ENCODE measurements around the gene CCDC78.
"Not testable (repeated sequence)": the region's sequence is repeated elsewhere in the genome, so short reads cannot be mapped to it uniquely, and the experiment has no call there.

DNA sequence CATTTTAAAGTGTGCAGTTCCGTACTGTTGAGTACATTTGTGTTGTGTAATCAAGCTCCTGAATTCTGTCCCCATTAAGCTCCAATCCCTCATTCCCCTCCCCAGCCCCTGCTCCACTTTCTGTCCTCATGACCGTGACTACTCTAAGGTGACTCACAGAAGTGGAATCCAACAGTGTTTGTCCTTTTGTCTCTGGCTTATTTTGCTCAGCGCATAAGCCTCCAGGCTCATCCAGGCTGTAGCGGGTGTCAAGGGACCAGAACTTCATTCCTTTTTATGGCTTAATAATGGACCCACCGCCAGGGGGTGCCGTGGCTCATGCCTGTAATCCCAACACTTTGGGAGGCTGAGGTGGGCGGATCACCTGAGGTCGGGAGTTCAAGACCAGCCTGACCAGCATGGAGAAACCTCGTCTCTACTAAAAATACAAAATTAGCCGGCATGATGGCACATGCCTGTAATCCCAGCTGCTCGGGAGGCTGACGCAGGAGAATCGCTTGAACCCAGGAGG is 13.4 kb downstream of the CCDC78 start:
- TF ChIP-seq, protein P1, sequence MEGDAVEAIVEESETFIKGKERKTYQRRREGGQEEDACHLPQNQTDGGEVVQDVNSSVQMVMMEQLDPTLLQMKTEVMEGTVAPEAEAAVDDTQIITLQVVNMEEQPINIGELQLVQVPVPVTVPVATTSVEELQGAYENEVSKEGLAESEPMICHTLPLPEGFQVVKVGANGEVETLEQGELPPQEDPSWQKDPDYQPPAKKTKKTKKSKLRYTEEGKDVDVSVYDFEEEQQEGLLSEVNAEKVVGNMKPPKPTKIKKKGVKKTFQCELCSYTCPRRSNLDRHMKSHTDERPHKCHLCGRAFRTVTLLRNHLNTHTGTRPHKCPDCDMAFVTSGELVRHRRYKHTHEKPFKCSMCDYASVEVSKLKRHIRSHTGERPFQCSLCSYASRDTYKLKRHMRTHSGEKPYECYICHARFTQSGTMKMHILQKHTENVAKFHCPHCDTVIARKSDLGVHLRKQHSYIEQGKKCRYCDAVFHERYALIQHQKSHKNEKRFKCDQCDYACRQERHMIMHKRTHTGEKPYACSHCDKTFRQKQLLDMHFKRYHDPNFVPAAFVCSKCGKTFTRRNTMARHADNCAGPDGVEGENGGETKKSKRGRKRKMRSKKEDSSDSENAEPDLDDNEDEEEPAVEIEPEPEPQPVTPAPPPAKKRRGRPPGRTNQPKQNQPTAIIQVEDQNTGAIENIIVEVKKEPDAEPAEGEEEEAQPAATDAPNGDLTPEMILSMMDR (conservative IDR thresholded peaks at IDR 0.05; ENCODE audit: low read depth, low read length): peak; percentile 55
- TF ChIP-seq FOS (IDR thresholded peaks at IDR 0.05; ENCODE audit: low read depth, low read length) (peak; percentile 71), RAD21 (IDR thresholded peaks at IDR 0.05; ENCODE audit: low read length) (peak; percentile 33; the same call in 1 of the 2 replicates), SMC3 (IDR thresholded peaks at IDR 0.05; ENCODE audit: low read depth, low read length) (peak; percentile 40), CEBPB (IDR thresholded peaks at IDR 0.05; ENCODE audit: low read depth, low read length) (peak; percentile 87), MAZ (IDR thresholded peaks at IDR 0.05; ENCODE audit: borderline replicate concordance, low read depth, low read length) (peak; percentile 52; the same call in 1 of the 2 replicates)
- not testable (repeated sequence) for TF ChIP-seq RCOR1 (IDR thresholded peaks at IDR 0.05; ENCODE audit: insufficient replicate concordance, low read length); MXI1 (IDR thresholded peaks at IDR 0.05; ENCODE audit: borderline replicate concordance, low read depth, low read length); MAFK (IDR thresholded peaks at IDR 0.05; ENCODE audit: low read depth, low read length); POLR2A (IDR thresholded peaks at IDR 0.05; ENCODE audit: low read depth, low read length); RFX5 (IDR thresholded peaks at IDR 0.05; ENCODE audit: low read depth, low read length); NFE2L2 (IDR thresholded peaks at IDR 0.05; ENCODE audit: low read depth, low read length)

All from IMR-90 (cell line).